WTC11 (cell line): ENCODE data around the gene ZNF516. TPM values are rescaled to one million over a fixed set of nuclear protein-coding genes. Genes with fewer than 3 reads are reported as not detected.

Source experiments
- ATAC-seq: fragments of 200-7000 bp; cut with Tn5 transposase; 2 replicates; pipeline ENCODE4 v1.10.0; 2021; ENCODE audit warnings: mild to moderate bottlenecking, moderate library complexity
- CTCF ChIA-PET: fragments of 300-600 bp; sonication (Branson Sonifier 250); formaldehyde crosslinking; loops from one replicate; lab custom pipeline; 2021; ENCODE audit warnings: antibody characterized with exemption; lab: Charles Lee
- POLR2A ChIA-PET: fragments of 350-600 bp; sonication (Branson Sonifier 250); formaldehyde crosslinking; loops from one replicate; lab custom pipeline; 2021; ENCODE audit warnings: antibody characterized with exemption; lab: Charles Lee
- DNase-seq: peaks from one replicate; pipeline ENCODE4 v3.0.0; 2021; ENCODE audit warnings: low spot score
- H3K27ac Mint-ChIP-seq: 2 replicates; pipeline ENCODE4 v1.8.0; 2021; ENCODE audit warnings: mixed read lengths
- H3K27me3 Mint-ChIP-seq: 2 replicates; pipeline ENCODE4 v1.8.0; 2021; ENCODE audit warnings: low read depth, mild to moderate bottlenecking, moderate library complexity, mixed read lengths
- H3K36me3 Mint-ChIP-seq: 2 replicates; pipeline ENCODE4 v1.8.0; 2021; ENCODE audit warnings: mixed read lengths
- H3K4me1 Mint-ChIP-seq: 2 replicates; pipeline ENCODE4 v1.8.0; 2022; ENCODE audit warnings: mixed read lengths
- H3K4me3 Mint-ChIP-seq: 2 replicates; pipeline ENCODE4 v1.8.0; 2021; ENCODE audit warnings: mild to moderate bottlenecking, moderate library complexity, mixed read lengths
- H3K9me3 Mint-ChIP-seq: 2 replicates; pipeline ENCODE4 v1.8.0; 2021; ENCODE audit warnings: mixed read lengths
- ATF3 ChIP-seq: sonication (generic); formaldehyde crosslinking; conservative IDR thresholded peaks from 2 replicates; pipeline ENCODE4 v1.8.1; 2022; ENCODE audit warnings: mild to moderate bottlenecking, missing genetic modification reagents
- CDX4 ChIP-seq: fragments of 250-450 bp; sonication (Bioruptor Pico); IDR thresholded peaks from 2 replicates; pipeline ENCODE4 v1.9.0; 2021; ENCODE audit warnings: moderate library complexity, mild to moderate bottlenecking, inconsistent platforms, borderline replicate concordance
- CTCF ChIP-seq: fragments of 200-600 bp; IDR thresholded peaks from 2 replicates; pipeline ENCODE4 v1.8.0; 2022; ENCODE audit warnings: antibody characterized with exemption
- GABPB1 ChIP-seq: sonication (generic); formaldehyde crosslinking; IDR thresholded peaks from 2 replicates; pipeline ENCODE4 v1.8.1; 2023; ENCODE audit warnings: mild to moderate bottlenecking, missing genetic modification reagents
- MAX ChIP-seq: sonication (generic); formaldehyde crosslinking; IDR thresholded peaks from 2 replicates; pipeline ENCODE4 v1.8.0; 2022; ENCODE audit warnings: mild to moderate bottlenecking, missing genetic modification reagents
- PRRX2 ChIP-seq: fragments of 250-450 bp; sonication (Bioruptor Pico); IDR thresholded peaks from 2 replicates; pipeline ENCODE4 v1.8.0; 2021; ENCODE audit warnings: mild to moderate bottlenecking
- RELA ChIP-seq: sonication (generic); formaldehyde crosslinking; IDR thresholded peaks from 2 replicates; pipeline ENCODE4 v1.8.1; 2022; ENCODE audit warnings: missing genetic modification reagents, mild to moderate bottlenecking, borderline replicate concordance
- STAT6 ChIP-seq: sonication (generic); formaldehyde crosslinking; conservative IDR thresholded peaks from 2 replicates; pipeline ENCODE4 v1.8.1; 2023; ENCODE audit warnings: mild to moderate bottlenecking, low read depth, missing genetic modification reagents, moderate library complexity
- TP53 ChIP-seq: sonication (generic); formaldehyde crosslinking; IDR thresholded peaks from 2 replicates; pipeline ENCODE4 v1.8.1; 2023; ENCODE audit warnings: mild to moderate bottlenecking, missing genetic modification reagents
- ZNF416 ChIP-seq: fragments of 250-450 bp; sonication (Bioruptor Pico); IDR thresholded peaks from 2 replicates; pipeline ENCODE4 v1.9.0; 2021; ENCODE audit warnings: mild to moderate bottlenecking, inconsistent platforms
- ZNF423 ChIP-seq: fragments of 250-450 bp; sonication (Bioruptor Pico); IDR thresholded peaks from 2 replicates; pipeline ENCODE4 v2.1.2; 2022; ENCODE audit warnings: mild to moderate bottlenecking, moderate library complexity
- total RNA-seq: library from RNA; stranded (reverse); gene quantifications from 3 replicates; pipeline ENCODE4 v1.2.3, GENCODE V29; 2021

Gene ZNF516
- total RNA-seq, 1 experiment from 2014 or later, result 58.6 TPM

- ChIA-PET CTCF (no interaction called here), POLR2A (no interaction called here)
- DNase-seq, result no peak
Measured at GRCh38 chr18:76353046-76353445, 142.0 kb downstream of the ZNF516 start.

GRCh38 chr18:76351961-76352581 lies 143.0 kb downstream of the ZNF516 start:
- Mint-ChIP-seq H3K27me3 (no peaks in the 10 kb centered on the region), H3K4me3 (no peak overlapping the region), H3K27ac (no peak overlapping the region), H3K4me1 (peaks cover 15% of the 10 kb centered on the region), H3K36me3 (peaks cover 21% of the 10 kb centered on the region), H3K9me3 (peaks cover 18% of the 10 kb centered on the region)
- CTCF ChIA-PET, result no interaction called here
- peak; percentile 44 for ATAC-seq
- no peak for DNase-seq
- TF ChIP-seq ZNF423 (CRISPR knock-in tag), result no peak
- TF ChIP-seq GABPB1 (CRISPR knock-in tag), result peak; percentile 99
- POLR2A ChIA-PET, result no interaction called here

More at GRCh38 chr18:76353046-76353445, 142.0 kb downstream of the ZNF516 start:
- no peak overlapping the region for H3K27ac Mint-ChIP-seq
- no peak for ATAC-seq
- H3K9me3 Mint-ChIP-seq, result peaks cover 18% of the 10 kb centered on the region
- H3K4me3 Mint-ChIP-seq, result no peak overlapping the region
- H3K4me1 Mint-ChIP-seq, result peaks cover 15% of the 10 kb centered on the region
- TF ChIP-seq ZNF416 (CRISPR knock-in tag), result no peak
- no peaks in the 10 kb centered on the region for H3K27me3 Mint-ChIP-seq
- H3K36me3 Mint-ChIP-seq, result peaks cover 23% of the 10 kb centered on the region

GRCh38 chr18:76350134-76351025 lies 144.7 kb downstream of the ZNF516 start:
- no peak for DNase-seq
- Mint-ChIP-seq H3K27ac (no peak overlapping the region), H3K36me3 (peaks cover 13% of the 10 kb centered on the region), H3K4me3 (no peak overlapping the region), H3K9me3 (peaks cover 16% of the 10 kb centered on the region), H3K4me1 (peaks cover 10% of the 10 kb centered on the region), H3K27me3 (no peaks in the 10 kb centered on the region)
- TF ChIP-seq PRRX2 (CRISPR knock-in tag), result no peak
- TF ChIP-seq STAT6 (CRISPR knock-in tag), result no peak
- TF ChIP-seq CDX4, result no peak
- TF ChIP-seq TP53 (CRISPR knock-in tag), result no peak
- ChIA-PET CTCF (interaction anchor here (1.7 kb wide), 1 partner anchor 48 kb away, joined by 5 read pairs; no protein-coding TSS in a partner anchor), POLR2A (no interaction called here)
- ATAC-seq, result no peak

GRCh38 chr18:76349067-76349715 lies 145.9 kb downstream of the ZNF516 start:
- peaks cover 7% of the 10 kb centered on the region for H3K9me3 Mint-ChIP-seq
- peaks cover 6% of the 10 kb centered on the region for H3K36me3 Mint-ChIP-seq
- POLR2A ChIA-PET, result no interaction called here
- peak; percentile 40 for ATAC-seq
- peak overlapping the region; percentile 77; the same call in 1 of the 2 replicates for H3K27ac Mint-ChIP-seq
- CTCF ChIA-PET, result interaction anchor here (0.6 to 2.1 kb wide), 9 partner anchors 18 to 748 kb away, joined by 3 to 6 read pairs (median 5); no protein-coding TSS in a partner anchor
- peak; percentile 82 for DNase-seq
- peaks cover 10% of the 10 kb centered on the region for H3K4me1 Mint-ChIP-seq
- peak overlapping the region; percentile 49 for H3K4me3 Mint-ChIP-seq
- TF ChIP-seq CTCF, result peak; percentile 88
- TF ChIP-seq ATF3, result no peak
- TF ChIP-seq MAX (CRISPR knock-in tag), result peak; percentile 44; the same call in 1 of the 2 replicates
- TF ChIP-seq RELA, result no peak
- no peaks in the 10 kb centered on the region for H3K27me3 Mint-ChIP-seq
